ENCODE data around the gene BCL3. TPM values are rescaled to one million over a fixed set of nuclear protein-coding genes. Genes with fewer than 3 reads are reported as not detected.
"Not testable (repeated sequence)": the region's sequence is repeated elsewhere in the genome, so short reads cannot be mapped to it uniquely, and the experiment has no call there.

Gene BCL3
- polyA plus RNA-seq, 10 donors = 8.9 to 16.6 (median 10.5) TPM

GRCh38 chr19:44719262-44719701, 29.2 kb upstream of the BCL3 start:
- DNase-seq = no peak

GRCh38 chr19:44720396-44720795, 28.1 kb upstream of the BCL3 start:
- not testable (repeated sequence) for DNase-seq

GRCh38 chr19:44720945-44721344, 27.6 kb upstream of the BCL3 start:
- no peak for DNase-seq

- DNase-seq = not testable (repeated sequence)
Observed at GRCh38 chr19:44721369-44721768, 27.1 kb upstream of the BCL3 start.

DNA sequence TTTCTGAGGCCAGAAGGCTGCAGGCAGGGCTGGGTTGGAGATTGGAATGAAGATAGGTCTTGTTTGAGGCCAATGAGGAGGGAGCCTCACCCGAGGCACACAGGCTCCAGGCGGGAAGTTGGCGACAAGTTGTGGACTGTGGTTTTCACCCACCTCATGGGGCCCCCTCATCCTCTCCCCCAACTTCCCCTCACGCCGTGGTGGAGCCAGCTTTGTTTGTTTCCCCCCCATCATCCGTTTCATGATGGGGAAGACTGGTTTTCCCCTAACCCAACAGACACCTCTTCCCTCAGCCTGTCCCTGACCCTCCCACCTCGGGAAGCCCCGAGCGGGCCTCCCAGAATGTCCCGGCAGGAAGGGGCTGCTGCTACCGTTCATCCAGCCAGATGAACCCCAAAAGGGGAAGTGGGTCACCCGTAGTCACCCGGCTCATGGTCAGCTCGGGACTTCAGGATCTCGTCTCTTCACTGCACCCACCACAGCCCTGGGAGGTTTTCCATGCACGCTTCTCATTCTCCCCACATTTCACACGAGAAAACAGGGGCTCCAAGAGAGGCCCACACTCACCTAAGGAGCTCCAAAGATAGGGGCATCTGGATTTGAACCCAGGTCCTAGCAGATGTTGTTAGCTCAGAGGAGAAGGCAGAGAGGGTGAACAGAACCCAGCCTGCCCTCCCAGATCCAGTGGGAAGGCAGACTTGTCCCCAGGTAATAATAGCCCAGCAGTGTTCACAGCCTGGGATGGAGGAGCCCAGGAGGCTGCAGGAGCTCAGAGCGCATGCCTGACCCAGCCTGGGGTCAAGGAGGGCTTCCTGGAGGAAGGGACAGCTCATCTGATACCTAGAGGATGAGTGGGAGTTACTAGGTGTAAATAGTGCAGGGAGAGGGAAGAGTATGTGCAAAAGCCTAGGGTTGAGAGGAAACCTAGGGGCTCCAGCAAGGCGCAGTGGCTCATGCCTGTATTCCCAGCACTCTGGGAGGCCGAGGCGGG, 26.1 kb upstream of the BCL3 start:
- DNase-seq = no peak

DNA sequence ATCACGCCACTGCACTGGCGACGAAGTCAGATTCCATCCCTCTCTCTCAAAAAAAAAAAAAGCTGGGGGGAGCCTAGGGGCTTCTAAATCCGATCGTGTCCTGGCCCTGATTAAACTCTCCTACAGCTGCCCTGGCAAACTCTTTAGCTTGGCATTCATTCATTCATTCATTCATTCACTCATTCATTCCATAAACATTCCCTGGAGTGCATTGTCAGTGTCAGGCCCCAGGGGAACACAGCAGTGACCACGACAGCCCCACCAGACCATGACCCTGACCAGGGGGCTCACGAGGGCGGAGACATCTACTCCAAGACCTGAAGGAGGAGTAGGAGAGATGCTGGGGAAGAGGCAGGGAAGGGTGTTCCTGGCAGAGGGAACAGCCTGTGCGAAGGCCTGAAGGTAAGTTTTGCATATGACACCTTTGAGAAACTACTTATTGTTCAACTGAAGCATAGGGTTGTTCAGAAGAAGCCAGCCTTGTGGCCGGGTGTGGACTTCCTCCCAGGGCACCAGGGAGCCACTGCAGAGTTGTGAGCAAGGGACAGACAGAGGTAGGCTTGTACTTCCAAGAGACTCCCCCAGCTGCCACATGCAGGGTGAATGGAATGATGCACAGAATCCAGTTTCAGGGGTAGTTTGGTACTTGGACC, 25.1 kb upstream of the BCL3 start:
- DNase-seq = no peak

GRCh38 chr19:44723952-44724319, 24.6 kb upstream of the BCL3 start:
- DNase-seq = peak; percentile 71 to 90 (median 86)

DNA sequence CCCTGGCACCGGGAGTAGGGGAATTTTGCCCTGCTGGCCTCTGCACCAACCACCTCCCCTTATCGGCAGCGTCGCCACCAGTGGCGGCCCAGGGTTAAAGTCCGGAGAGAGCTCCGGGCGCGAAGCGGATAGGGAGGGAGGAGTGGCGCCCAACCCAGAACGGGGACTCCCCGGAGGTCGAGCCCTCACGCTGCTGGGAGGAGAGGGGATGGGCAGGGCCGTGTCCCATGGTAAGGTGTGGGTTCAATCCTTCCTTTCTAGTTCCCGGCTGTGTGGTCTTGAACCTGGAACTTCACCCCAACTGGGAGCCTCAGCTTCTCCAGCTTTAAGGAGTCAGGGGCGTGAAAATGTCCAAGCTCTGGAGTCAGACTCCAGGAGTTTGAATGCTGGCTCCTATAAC, 23.3 kb upstream of the BCL3 start:
- no peak for DNase-seq

- DNase-seq = no peak
Observed at GRCh38 chr19:44725684-44726083, 22.8 kb upstream of the BCL3 start.

GRCh38 chr19:44726465-44726864, 22.0 kb upstream of the BCL3 start:
- DNase-seq = no peak

- DNase-seq = no peak
Observed at GRCh38 chr19:44728178-44728577, 20.3 kb upstream of the BCL3 start.

GRCh38 chr19:44729516-44730033, 18.9 kb upstream of the BCL3 start:
- DNase-seq = no peak

GRCh38 chr19:44731081-44731480, 17.4 kb upstream of the BCL3 start:
- no peak for DNase-seq

- DNase-seq = no peak
Observed at GRCh38 chr19:44731622-44732021, 16.9 kb upstream of the BCL3 start.

DNA sequence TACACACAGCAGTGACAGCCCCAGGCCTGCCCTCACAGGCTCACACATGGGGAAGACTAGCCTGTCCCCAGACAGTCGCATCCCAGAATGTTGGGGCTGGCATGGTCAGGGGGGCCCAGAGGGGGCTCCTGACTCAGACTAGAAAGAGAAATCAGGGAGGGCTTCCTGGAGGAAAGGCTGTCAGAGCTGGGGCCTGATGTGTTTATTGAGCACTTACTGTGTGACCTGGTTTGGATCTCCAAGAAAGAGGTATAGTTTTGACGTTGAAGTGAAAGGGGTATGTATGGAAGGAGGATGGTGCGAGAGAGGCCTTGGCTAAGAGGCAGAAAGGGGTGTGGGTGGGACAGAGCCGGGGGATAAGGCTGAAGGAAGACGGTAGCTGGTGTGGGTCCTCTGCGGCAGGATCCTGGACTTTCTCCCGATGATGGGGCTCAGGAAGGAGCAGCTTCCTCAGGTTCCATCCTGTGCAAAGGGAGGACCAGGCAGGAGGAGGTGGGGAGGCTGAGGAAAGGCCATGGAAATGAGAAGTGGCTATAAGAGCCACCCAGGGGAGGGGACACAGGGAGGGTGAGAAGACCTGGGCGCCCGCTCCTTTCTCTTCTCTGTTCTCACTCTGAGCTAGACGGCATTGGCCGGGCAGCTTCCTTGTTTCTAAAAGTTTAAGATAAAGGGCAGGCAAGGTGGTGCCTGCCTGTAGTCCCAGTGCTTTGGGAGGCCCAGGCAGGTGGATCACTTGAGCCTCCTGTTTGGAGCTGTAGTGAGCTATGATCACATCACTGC, 16.1 kb upstream of the BCL3 start:
- no peak for DNase-seq

DNA sequence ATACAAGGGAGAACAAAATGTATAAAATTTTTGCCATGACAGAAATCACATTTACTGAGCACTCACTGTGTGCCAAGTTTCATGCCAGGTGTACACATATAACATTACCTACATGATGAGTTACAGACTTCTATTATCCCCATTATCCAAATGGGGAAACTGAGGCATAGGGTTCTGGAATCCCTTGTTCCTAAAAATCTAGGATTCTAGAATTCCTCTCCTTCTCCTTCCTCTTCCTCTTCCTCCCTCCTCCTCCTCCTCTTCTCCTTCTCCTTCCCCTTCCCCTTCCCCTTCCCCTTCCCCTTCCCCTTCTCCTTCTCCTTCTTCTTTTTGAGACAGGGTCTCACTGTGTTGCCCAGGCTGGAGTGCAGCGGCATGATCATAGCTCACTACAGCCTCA, 14.2 kb upstream of the BCL3 start:
- DNase-seq = no peak

DNA sequence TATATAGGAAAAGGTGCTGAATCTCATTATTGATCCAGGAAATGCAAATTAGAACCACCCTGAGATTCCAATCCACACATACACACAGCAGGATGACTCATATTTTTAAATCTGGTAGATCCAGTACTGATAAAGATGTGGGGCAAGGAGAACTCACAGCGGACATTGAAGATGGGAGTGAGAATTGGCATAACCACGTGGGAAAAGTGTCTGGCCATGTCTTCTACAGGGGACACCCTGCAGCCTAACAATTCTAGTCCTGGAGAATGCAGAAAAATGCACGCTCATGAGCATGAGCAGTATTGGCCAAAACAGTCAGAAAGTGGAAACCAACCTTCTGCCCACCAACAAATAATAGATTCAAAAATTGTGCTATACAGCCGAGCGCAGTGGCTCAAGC, 13.5 kb upstream of the BCL3 start:
- DNase-seq = no peak

DNA sequence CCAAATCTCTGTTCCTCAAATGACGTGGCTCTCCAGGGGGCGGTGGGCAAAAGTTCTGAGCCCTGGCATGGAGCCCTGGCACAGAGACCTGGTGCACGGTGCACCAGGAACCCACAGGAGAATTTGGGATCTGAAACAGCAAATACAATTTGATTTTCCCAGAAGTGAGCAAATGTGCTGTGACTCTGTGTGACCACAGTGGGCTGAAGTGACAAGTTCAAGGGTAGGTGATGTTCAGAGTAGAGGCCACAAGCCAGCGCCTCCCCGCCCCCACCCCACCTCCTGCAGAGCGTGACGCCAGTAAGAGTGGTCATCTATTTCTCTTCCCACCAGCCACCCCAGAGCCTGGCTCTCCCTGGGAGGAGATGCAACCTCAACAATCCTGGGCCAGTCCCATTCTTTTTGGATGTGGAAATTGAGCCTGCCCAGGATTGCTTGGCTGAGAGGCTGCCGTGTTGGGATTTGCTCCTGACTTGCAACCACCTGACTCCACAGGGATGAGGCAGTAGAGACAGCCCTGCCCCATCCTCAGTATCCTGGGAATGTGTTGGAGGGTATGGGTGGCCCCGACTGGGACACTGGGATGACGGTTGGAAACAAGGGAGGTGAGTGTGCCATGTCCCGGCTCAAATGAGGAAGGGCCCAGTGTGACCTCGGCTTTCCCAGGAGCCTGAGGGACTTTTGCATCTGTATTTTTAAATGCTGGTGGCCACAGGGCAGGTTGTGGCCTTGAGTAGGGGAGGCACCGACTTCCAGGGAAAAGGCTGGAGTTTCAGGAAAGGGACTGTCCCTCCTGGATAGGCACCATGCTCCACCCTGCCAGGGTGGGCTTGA, 11.1 kb upstream of the BCL3 start:
- no peak for DNase-seq

- DNase-seq = no peak
Observed at GRCh38 chr19:44738136-44738535, 10.4 kb upstream of the BCL3 start.

DNA sequence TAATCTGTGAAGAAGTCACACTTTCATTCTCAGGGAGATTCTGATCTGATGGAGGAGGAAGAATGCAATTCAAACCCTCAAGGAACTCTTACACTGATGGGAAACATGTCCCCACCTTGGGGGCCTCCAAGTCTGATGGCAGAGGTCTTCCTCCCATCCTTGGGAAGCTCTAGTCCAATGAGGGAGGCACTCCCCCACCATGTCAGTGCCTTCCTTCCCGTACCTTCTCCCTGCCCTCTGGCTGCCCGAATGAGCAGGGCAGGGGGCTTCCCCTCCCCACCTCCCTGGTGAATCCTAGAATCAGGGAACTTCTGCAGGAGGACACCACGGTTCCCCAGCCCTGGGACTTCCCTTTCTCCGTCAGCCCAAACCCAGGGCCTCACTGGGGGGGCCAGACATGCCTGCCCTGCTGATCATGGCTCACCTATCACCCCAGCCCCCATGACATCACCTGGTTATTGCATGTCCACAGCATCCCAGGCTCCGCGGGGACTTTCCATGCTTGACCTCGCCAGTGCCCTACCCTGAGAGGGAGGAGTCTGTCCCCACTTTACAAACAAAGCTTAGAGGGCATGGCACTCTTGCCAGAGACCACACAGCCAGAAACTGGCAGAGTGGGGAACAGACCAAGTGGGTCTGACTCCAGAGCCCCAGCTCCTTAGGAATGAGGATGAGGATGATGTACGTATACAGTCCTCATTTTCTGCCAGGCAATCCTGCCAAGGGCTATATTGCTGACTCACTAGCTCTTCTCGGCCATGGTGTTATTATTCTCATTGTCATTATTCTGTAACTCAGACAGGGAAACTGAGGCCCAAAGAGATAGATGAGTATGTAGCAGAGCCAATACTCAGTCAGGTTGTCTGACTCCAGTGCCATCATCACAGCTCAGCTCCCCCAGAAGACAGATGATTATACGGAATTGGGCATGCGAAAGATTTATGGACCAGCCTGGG, 9.6 kb upstream of the BCL3 start:
- DNase-seq = no peak

All from muscle of back (tissue), 11 donors.